Adipocyte (in vitro differentiated cells): ENCODE measurements around the gene SPRYD3.
A peak's percentile ranks its signal among the peaks of the same experiment; 100 is the strongest.

Experiments
- DNase-seq: peaks from one replicate; pipeline ENCODE4 v3.0.0-alpha.2; 2015; ENCODE audit warnings: low read depth
- H3K27me3 ChIP-seq: replicated peaks from 2 replicates; pipeline ENCODE4 v1.7.0; 2013; ENCODE audit warnings: mild to moderate bottlenecking, low read length, moderate library complexity; ENCODE audit not compliant: control insufficient read depth, insufficient read depth
- H3K36me3 ChIP-seq: 2 replicates; pipeline ENCODE4 v1.7.0; 2013; ENCODE audit warnings: low read length, mild to moderate bottlenecking, moderate library complexity; ENCODE audit not compliant: control insufficient read depth, insufficient read depth, severe bottlenecking
- H3K4me1 ChIP-seq: 2 replicates; pipeline ENCODE4 v1.7.0; 2013; ENCODE audit warnings: mild to moderate bottlenecking, low read length, moderate library complexity; ENCODE audit not compliant: control insufficient read depth, insufficient read depth
- H3K4me3 ChIP-seq: 2 replicates; pipeline ENCODE4 v1.7.0; 2013; ENCODE audit warnings: mild to moderate bottlenecking, low read length, moderate library complexity
- H3K9ac ChIP-seq: 2 replicates; pipeline ENCODE4 v1.7.0; 2013; ENCODE audit warnings: mild to moderate bottlenecking, low read length, moderate library complexity
- H3K9me3 ChIP-seq: 2 replicates; pipeline ENCODE4 v1.7.0; 2013; ENCODE audit warnings: mild to moderate bottlenecking, low read length, moderate library complexity; ENCODE audit not compliant: control insufficient read depth

The SPRYD3 gene

GRCh38 chr12:53093777-53094393 lies 14.7 kb upstream of the SPRYD3 start:
- H3K36me3 ChIP-seq, result no peaks in the 10 kb centered on the region
- H3K4me3 ChIP-seq, result peak overlapping the region; percentile 47
- no peak for DNase-seq
- peak overlapping the region; percentile 49 for H3K9ac ChIP-seq
- no peaks in the 10 kb centered on the region for H3K27me3 ChIP-seq
- H3K9me3 ChIP-seq, result no peaks in the 10 kb centered on the region
- H3K4me1 ChIP-seq, result peaks cover 43% of the 10 kb centered on the region

DNA sequence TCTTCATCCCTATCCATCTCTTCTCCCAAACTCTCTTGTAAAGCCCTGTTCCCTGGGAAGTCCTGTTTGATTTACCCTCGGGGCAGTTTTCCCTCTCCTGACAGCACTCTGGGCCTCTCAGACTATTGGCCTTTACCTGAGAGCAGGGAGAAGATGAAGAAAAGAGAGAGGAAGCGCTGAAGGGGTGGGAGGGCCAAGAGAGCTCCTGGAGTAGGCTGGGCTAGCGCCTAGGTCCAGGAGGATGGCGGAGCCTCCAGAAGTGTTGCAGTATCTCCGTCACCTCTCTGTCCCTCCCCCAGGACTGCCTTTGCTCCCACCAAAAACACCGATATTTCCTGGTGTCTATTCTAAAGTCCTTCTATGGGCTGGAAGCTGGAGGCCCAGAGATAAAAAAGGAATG lies 12.6 kb upstream of the SPRYD3 start:
- Histone ChIP-seq H3K9me3 (no peaks in the 10 kb centered on the region), H3K27me3 (no peaks in the 10 kb centered on the region)

GRCh38 chr12:53090554-53090953 lies 11.4 kb upstream of the SPRYD3 start:
- Histone ChIP-seq H3K9me3 (no peaks in the 10 kb centered on the region), H3K27me3 (no peaks in the 10 kb centered on the region), H3K36me3 (no peaks in the 10 kb centered on the region), H3K4me1 (peaks cover 18% of the 10 kb centered on the region), H3K9ac (no peak overlapping the region), H3K4me3 (no peak overlapping the region)
- peak; percentile 28 for DNase-seq

More for the DNA sequence above, 12.6 kb upstream of the SPRYD3 start:
- H3K4me1 ChIP-seq, result peaks cover 28% of the 10 kb centered on the region
- no peaks in the 10 kb centered on the region for H3K36me3 ChIP-seq
- H3K4me3 ChIP-seq, result no peak overlapping the region
- DNase-seq, result no peak
- no peak overlapping the region for H3K9ac ChIP-seq

- Histone ChIP-seq H3K27me3 (no peaks in the 10 kb centered on the region), H3K4me1 (peaks cover 18% of the 10 kb centered on the region), H3K9me3 (no peaks in the 10 kb centered on the region), H3K36me3 (no peaks in the 10 kb centered on the region), H3K9ac (no peak overlapping the region), H3K4me3 (no peak overlapping the region)
- no peak for DNase-seq
Observed at GRCh38 chr12:53090105-53090504, 10.9 kb upstream of the SPRYD3 start.

GRCh38 chr12:53086361-53086760 lies 7.2 kb upstream of the SPRYD3 start:
- Histone ChIP-seq H3K36me3 (no peaks in the 10 kb centered on the region), H3K4me3 (no peak overlapping the region), H3K9me3 (no peaks in the 10 kb centered on the region), H3K9ac (no peak overlapping the region), H3K4me1 (peaks cover 4% of the 10 kb centered on the region), H3K27me3 (no peaks in the 10 kb centered on the region)
- no peak for DNase-seq

DNA sequence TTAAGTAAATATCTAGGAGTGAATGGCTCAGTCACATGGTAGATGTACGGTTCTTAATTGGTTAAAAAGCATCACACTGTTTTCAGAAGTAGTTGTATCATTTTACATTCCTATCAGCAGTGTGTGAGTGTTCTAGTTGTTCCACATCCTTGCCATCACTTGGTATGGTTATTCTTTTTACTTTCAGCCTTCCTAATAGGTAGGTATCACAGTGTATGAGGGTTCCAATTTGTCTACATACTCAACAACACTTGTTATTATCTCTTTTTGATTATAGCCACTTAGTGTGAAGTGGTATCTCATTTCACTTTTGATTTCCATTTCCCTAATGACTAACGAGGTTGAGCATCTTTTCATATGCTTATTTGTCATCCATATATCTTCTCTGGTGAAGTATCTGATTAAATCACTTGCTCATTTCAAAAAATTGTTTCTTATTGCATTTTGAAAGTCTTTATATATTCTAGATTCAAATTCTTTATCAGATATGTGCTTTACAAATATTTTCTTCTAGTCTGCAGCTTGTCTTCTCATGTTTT lies 3.5 kb upstream of the SPRYD3 start:
- H3K9me3 ChIP-seq, result no peaks in the 10 kb centered on the region
- H3K27me3 ChIP-seq, result no peaks in the 10 kb centered on the region
- H3K4me1 ChIP-seq, result peaks cover 27% of the 10 kb centered on the region
- no peak overlapping the region for H3K9ac ChIP-seq
- no peaks in the 10 kb centered on the region for H3K36me3 ChIP-seq
- no peak overlapping the region for H3K4me3 ChIP-seq
- DNase-seq, result no peak

DNA sequence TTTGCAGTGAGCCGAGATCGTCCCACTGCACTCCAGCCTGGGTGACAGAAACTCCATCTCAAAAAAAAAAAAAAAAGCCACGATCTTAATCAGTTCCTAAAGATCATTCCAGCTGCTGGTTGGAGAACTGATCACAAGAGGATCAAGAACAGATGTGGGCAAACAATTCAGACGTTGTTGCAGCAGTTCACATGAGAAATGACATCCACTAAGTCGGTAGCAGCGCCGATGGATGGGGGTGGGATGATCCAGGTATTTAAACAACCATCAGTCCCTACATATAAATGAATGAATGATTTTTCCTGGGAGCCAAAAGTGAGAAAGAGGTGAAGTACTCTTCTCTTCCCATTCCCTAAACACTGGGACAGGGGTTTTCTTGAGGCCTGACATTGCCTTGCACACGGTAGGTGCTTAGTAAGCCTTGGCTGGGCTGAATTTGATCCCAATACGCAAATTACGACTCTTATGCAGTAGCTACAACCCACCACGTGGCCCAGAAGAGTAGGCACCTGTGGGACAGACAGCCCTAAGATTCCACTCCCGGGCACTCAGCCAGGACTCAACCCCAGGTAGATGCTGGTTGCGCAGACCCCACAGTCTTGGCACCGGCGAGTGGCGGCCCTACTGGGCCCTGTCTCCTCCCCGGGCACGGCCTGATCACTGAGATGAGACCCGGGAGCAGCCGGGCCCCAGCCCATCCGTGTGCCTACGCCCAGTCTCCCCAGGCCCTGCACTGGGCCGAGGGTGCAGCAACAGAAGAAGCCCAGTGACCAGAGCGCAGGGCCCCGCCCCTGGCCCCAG lies 565 bp downstream of the SPRYD3 start:
- H3K4me1 ChIP-seq, result peaks cover 38% of the 10 kb centered on the region
- peak overlapping the region; percentile 82 for H3K4me3 ChIP-seq
- no peaks in the 10 kb centered on the region for H3K27me3 ChIP-seq
- peaks cover 29% of the 10 kb centered on the region for H3K36me3 ChIP-seq
- peak; percentile 63 for DNase-seq
- no peaks in the 10 kb centered on the region for H3K9me3 ChIP-seq
- H3K9ac ChIP-seq, result peak overlapping the region; percentile 93

DNA sequence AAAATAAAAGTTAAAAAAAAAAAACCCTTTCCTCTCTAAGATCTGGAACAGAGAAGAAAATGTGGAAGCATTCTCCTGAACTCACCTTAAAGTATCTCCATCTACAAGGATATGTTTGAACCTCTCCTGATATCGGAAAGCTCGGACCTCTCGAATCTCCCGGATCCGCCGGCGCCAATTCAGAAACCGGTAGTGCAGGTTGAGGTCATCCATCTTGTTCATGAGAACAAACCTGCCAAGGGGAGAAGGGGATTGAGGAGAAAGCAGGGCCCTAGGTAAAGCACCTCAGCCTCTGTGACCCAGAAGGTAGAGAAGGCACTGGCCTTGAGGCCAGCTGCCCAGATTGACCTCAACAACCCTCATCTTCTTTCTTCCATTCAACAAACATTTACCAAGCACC lies 2.2 kb downstream of the SPRYD3 start:
- no peaks in the 10 kb centered on the region for H3K27me3 ChIP-seq
- no peak overlapping the region for H3K9ac ChIP-seq
- no peak overlapping the region for H3K4me3 ChIP-seq
- DNase-seq, result no peak
- no peaks in the 10 kb centered on the region for H3K9me3 ChIP-seq
- H3K4me1 ChIP-seq, result peaks cover 48% of the 10 kb centered on the region
- H3K36me3 ChIP-seq, result peaks cover 29% of the 10 kb centered on the region

DNA sequence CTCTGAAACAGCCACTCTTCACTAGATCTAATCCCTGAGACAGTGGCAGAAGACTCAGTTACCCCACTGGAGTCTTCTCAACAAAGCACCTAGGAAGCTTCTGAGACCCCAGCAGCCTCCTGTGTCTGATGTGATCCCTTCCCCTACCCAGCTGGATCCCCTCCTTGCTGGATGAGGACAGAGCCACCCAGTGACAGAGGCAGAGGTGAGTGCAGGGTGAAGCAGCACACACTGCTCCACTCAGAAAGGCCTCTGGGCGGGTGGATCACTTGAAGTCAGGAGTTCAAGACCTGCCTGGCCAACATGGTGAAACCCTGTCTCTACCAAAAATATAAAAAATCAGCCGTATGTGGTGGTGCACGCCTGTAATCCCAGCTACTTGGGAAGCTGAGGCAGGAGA lies 2.7 kb downstream of the SPRYD3 start:
- H3K36me3 ChIP-seq, result peaks cover 29% of the 10 kb centered on the region
- DNase-seq, result no peak
- H3K4me1 ChIP-seq, result peaks cover 53% of the 10 kb centered on the region
- no peaks in the 10 kb centered on the region for H3K9me3 ChIP-seq
- no peaks in the 10 kb centered on the region for H3K27me3 ChIP-seq
- H3K9ac ChIP-seq, result peak overlapping the region; percentile 26
- H3K4me3 ChIP-seq, result no peak overlapping the region

- Histone ChIP-seq H3K9me3 (no peaks in the 10 kb centered on the region), H3K27me3 (no peaks in the 10 kb centered on the region), H3K4me1 (peaks cover 56% of the 10 kb centered on the region)
Observed at GRCh38 chr12:53074999-53075370, 4.2 kb downstream of the SPRYD3 start.

DNA sequence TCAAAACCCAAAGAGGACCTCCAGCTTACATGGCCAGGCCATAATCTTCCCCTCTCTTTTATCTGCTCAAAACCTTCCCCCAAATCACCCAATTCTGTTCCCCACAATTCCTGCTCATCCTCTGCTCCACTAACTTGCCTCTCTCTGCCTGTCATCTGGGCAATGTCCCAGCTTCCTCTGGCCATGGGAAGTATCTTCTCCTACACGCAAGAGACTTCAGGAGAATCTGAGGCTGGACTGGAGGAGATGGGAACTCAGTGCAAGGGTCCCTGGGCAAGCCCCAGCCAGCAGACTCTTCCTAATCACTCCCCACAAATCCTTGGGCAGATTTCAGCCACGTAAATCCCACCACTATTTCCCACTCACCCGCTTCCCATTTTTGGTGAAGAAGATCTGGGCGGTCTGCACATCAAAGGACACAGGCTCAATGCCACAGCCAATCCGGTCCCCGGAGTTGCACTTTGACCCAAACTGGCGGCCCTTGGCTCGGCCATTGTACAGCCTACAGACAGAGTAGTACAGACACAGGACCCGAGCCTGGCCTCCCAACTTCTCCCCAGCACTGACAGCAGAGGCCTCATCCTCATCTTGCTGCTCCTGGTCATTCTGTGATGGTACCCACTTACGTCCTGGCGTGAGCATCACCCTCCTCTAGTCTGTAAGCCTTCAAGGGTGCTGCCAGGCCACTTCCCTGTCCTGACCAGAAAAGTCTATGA lies 4.7 kb downstream of the SPRYD3 start:
- Histone ChIP-seq H3K4me1 (peaks cover 57% of the 10 kb centered on the region), H3K9me3 (no peaks in the 10 kb centered on the region), H3K9ac (peak overlapping the region; percentile 24), H3K36me3 (peaks cover 29% of the 10 kb centered on the region), H3K4me3 (peak overlapping the region; percentile 5), H3K27me3 (no peaks in the 10 kb centered on the region)
- no peak for DNase-seq

More at GRCh38 chr12:53074999-53075370, 4.2 kb downstream of the SPRYD3 start:
- Histone ChIP-seq H3K9ac (no peak overlapping the region), H3K36me3 (peaks cover 29% of the 10 kb centered on the region), H3K4me3 (no peak overlapping the region)
- DNase-seq, result no peak
